GM19239 (cell line): Measurements from ENCODE around the gene FGA.

Source experiments
- DNase-seq: peaks from one replicate; pipeline ENCODE4 v3.0.0; 2011; ENCODE audit warnings: low spot score; ENCODE audit not compliant: insufficient read length
- FAIRE-seq: peaks from 2 replicates; lab custom pipeline; 2011; peaks lifted over from hg19 to GRCh38; lab: Jason Lieb, UNC

The FGA gene

DNA sequence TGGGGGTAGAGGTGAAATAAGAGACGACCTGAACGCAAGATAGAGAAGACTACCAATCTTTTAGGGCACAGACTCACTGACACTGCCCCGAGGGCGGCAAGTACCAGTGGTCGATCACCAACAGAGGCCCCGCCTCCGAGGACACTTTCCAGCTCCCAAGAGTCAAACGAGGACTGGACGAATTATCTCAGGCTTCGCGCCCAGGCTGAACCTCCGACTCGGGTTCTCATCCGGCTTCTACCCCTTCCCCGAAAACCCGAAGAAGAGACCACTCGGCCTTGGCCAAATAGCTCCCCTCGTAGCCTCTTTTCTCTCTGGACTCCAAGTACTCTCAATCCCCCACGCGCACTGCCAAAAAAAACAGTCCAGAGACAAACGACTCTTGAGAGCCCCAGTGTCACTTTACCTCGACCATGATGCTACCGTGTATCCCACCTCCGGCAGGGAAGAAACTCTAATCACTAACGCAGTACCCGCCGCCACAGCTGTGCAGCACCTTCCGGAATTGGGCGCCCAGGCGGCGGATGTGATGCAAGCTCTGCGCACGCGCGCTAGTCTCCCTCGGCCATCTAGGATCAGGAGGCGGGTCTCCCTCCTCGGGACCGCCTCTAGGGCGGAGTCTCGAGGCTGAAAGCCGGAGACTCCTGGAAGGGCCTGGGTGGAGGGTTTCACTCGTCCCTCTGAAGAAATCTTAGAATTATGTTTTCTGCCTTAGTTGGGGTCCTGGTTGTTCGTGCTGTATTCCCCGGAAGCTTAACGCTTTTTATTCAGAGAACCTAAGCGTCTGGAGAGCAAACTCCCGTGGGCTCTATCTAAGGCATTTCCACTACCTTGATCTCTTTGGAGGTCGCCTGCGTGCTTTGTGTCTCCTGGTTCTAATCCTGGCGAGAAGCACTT, 40.4 kb downstream of the FGA start, which contains the start of gene PLRG1:
Gene PLRG1 (minus strand): TSS at position 507 of the 897 bp plus-strand sequence. CDS start 92 bp downstream, at position 415.
- peak; percentile 58 for DNase-seq
- peak; percentile 100 for FAIRE-seq

GRCh38 chr4:154545689-154546088, 44.9 kb downstream of the FGA start:
- DNase-seq = no peak
- FAIRE-seq = no peak

- FAIRE-seq (no peak), DNase-seq (no peak)
Observed at GRCh38 chr4:154542271-154542879, 48.2 kb downstream of the FGA start.
